Measurements from ENCODE around the gene ROMO1. TPM values are rescaled to one million over a fixed set of nuclear protein-coding genes. Genes with fewer than 3 reads are reported as not detected.

The ROMO1 gene
- total RNA-seq, 1 donor from 2014 or later = 86.4 TPM

- no peak for FAIRE-seq
Observed at GRCh38 chr20:35729283-35729807, 30.1 kb downstream of the ROMO1 start.

GRCh38 chr20:35729836-35730582 is 30.8 kb downstream of the ROMO1 start:
- no peak for FAIRE-seq
- no peak for DNase-seq (ENCODE audit: low spot score in 2 of 2)

More at GRCh38 chr20:35729283-35729807, 30.1 kb downstream of the ROMO1 start:
- no peak for DNase-seq (ENCODE audit: low spot score in 2 of 2)

DNA sequence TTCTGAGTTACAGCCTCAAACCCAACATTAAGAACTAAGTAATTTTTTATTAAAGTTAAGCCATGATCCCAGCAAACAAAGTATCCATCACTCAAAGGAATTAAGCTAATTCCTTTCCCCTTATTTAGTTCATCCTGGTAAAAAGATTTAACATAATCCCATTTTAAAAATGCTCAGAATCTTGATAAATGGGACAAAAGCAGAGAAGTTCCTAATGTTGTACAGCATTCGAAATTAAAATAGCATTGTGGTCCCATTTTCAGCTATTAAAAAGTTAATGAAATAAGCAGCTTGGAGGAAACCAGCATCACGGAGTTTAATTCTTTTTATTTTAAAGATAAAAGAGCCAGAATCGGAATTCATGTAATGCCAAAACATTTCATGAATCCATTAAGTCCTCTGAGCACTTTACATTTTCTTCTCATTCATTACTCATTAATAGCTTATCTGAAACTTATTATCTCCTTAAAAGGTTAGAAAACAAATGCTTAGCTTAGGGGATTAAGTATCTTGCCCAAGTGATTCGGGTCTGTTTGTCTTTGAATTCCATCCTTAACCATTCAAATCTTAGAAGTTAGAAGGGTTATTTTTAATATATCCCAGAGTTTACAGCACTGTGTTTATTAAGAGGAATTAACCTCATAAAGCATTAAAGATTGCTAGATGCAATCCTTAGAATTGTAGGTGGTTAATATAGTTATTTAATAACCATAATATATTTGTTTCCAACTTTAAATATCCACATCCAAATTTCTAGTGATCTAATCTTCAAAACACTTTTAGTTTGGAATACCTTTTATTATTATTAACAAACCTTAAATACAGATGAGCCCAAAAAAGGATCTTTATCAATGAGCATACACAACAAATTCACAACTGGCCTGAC is 31.6 kb downstream of the ROMO1 start:
- FAIRE-seq (no peak), DNase-seq (ENCODE audit: low spot score in 2 of 2) (no peak)

GRCh38 chr20:35731469-35731788 is 32.2 kb downstream of the ROMO1 start:
- no peak for DNase-seq (ENCODE audit: low spot score in 2 of 2)
- no peak for FAIRE-seq

- DNase-seq (ENCODE audit: low spot score in 2 of 2) (no peak), FAIRE-seq (no peak)
Observed at GRCh38 chr20:35731862-35732643, 32.8 kb downstream of the ROMO1 start.

DNA sequence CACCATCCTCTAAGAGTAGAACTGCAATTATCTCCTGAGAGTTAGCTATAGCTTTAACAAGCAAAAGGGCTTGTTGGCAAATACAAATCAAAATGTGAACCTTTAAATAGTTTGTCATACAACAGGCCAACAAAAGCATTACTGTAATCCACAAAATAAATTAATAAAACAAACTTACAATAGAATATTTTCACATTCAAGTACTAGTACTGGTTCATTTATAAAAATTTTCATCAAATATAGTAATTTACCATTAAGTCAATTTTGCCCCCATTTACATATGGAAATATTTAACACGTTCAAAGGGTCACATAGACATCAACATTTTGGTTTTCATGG is 33.4 kb downstream of the ROMO1 start:
- DNase-seq (ENCODE audit: low spot score in 2 of 2) = no peak
- FAIRE-seq = no peak

DNA sequence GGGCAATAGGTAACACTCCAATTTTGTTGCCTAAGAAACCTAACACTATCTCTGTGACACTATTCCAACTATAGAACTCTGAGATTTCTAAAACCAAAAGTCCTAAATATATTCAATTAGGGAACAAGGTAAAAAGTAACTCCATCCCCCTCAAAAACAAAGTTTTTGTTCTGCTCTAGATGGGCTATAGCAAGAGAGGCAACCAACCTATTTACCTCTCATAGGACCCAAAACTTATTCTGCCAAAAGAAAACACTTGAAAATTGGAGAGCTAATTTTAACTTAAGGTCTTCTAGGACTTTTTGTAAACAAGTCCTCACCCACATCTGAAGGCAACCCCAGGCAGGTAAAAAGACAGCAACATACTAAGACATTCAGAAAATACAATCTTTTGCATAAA is 35.2 kb downstream of the ROMO1 start:
- DNase-seq (ENCODE audit: low spot score in 2 of 2) = no peak
- no peak for FAIRE-seq

DNA sequence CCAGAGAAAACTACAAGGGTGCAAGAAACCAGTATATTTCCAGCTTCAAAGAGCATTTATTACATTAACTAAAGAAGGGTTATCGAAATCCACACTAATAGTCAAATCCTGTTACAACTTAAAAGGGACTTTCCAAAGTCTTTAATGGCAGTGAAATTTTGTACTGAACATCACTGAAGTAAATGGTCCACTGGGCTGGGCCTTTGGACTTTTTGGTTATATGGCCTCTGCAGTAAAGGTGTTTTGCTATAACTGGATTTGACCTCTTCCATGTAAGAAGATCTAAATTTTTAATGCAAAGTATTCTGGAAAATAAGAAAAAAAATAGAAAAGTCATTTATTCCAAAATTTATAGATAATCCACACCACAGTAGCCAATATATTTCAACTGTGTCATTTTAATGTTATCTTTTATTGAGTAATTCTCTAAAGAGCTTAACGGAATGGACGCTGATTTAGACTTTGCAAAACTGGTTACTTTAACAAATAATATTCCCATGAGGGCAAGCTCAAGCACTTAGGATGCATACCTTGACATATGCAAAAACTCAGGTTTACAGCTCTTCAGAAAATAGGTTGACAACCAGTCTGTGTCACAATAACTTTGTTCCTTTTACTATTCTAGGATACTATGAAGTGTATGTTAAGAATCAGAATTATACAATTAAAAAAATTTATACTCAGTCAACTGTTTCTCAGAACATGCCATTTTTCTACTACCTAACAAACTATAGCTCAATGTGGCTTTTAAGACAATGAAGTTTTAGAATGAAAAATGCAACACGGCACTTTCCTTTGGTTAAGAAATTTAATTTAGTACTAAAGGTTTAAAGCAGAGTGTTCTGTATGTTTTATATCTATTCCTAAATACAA is 35.8 kb downstream of the ROMO1 start:
- FAIRE-seq (no peak), DNase-seq (ENCODE audit: low spot score in 2 of 2) (no peak)

DNA sequence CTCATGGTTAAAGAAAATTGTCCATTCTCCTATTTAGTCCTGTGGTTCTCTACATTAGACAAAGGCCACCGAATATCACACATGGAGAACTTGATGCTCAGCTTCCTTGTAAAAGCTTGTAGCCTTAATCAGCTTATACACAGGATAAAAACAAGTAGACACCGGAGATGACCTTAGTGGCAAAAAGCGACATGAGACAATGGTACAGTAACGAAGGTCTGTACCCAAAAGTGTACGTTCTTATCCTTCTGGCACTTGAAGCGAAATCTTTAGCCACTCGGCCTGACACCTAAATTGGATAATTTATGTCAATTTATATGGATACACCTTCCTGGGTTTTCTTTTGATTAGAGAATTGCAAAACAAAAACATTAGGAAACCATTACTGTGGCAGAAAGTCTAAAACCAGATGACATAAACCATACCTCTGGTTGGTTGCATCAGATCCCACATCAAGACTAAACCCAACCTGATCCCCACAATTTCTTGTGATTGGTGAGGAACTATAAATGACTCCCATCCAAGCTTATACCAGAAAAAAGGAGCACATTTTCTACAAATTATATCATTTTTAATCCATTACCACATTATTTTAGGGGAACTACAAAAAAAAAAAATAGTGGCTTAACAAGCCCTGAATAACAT is 36.7 kb downstream of the ROMO1 start:
- no peak for FAIRE-seq
- no peak for DNase-seq (ENCODE audit: low spot score in 2 of 2)

GRCh38 chr20:35737865-35738333 is 38.7 kb downstream of the ROMO1 start:
- FAIRE-seq (no peak), DNase-seq (ENCODE audit: low spot score in 2 of 2) (no peak)

DNA sequence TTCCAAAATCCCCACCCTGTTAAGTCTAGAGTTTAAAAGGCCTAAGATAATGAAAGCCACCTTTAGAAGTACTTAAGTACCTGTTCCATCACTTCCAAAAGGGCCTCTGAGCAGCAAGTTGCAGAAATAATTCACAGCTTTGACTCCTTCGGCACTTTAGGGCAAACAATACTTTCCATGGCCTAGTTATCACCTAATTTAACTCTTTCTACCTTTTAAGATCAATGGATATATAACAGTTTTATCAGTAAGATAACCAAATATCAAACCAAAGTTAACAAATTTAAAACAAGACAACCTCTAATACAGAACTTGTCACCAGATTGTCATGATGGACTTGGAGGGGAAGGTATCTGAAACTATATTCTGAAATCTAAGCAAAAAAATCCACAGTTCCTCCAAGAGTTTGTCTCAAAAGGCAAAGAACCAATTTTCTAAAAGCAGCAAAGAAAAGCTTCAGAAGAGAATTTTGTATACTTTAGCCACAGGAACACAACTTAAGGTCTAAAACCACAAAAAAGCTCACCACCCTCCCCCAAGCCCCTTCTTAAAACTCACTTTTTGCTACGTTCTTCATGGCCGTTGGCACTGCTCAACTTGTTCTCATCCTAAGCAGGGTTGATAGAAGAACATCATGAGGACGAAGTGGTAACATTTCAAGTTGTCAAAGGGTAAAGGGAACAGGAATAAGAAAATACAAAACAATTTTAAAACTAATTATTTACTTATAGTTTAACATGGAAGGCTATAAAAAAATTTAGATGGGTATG is 39.4 kb downstream of the ROMO1 start:
- DNase-seq (ENCODE audit: low spot score in 2 of 2) (no peak), FAIRE-seq (no peak)

DNA sequence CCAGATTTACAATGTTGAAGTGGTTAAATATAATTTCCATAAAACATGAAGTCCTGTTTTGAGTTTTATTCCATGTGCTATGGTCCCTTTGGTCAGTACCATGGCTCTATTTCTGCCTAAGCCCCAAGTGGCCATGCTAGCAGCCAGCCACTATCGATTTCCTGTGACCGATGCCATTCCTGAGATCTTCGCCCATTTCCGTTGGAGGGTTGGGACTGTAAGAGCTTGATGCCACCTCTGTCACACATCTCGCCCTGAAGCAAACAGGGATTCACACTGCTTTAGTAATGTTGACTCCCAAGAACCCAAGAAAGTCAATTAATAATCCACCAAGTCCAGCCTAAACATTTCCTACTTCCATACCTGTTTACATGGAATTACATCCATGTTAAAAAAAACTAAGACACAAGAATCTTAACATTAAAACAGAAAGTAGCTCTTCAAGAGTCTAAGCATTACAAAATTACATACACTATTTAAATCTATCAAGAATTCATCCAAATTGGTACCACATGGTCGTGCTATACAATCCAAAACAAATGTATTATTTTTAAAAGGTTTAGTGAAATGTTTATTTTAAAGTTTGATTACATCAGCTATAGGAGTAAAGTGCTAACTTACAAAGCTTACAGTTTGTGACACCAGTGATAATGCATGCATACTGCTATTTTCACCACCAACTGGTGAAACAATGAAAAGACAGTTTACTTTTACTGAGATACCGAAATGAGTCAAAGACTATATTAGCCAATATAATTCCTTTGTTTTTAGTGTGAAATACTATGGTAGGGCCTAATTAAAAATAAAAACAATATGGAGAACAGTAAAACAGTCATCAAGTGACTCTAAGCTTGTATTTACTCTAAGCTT is 40.3 kb downstream of the ROMO1 start:
- DNase-seq (ENCODE audit: low spot score in 2 of 2) = no peak

GRCh38 chr20:35741892-35742740 is 42.9 kb downstream of the ROMO1 start, which contains the start of gene RBM39:
Gene RBM39 (minus strand): TSS chr20:35742260. CDS start chr20:35740874, 1,386 bp downstream.
- FAIRE-seq (peak; percentile 77), DNase-seq (ENCODE audit: low spot score in 2 of 2) (peak; percentile 73 to 92)

More for the DNA sequence above, 40.3 kb downstream of the ROMO1 start:
- no peak for FAIRE-seq

DNA sequence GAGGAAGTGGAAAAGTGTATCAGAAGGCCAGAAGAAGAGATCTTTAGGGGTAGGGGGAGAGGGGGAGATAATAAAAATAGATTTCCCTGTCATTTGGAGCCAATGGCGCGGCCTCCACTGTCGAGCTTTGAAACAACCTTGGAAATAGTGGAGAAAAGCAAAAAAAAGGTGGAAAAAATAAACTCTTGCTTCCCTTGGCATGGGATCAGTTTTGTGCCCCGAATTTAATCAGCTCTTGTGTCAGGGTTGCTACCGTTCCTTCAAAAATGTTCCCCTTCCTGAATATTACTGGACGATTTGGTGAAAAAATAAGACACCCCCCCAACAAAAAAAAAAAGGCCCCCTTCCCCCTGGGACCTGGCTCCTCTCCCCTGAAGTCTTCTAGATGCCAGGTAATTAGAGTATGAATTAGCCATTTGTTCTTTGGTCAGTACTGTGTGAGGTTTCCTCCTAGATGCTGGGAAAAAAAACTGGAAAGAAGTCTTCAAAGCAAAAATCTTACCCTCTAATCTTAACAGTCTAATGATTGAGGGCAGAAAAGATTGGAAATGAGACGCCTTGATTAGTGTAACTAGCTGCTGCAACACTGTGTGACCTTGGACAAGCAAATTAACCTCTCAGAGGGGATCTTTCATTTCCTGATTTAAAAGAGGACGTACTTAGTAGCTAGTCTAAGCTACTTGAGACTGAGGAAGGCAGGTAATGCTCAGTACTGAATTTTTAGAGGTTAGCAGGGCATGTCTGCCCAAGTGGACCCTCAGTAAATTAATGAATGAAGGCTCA is 43.7 kb downstream of the ROMO1 start:
- DNase-seq (ENCODE audit: low spot score in 2 of 2) (peak in 1 of 2 donors; percentile 25), FAIRE-seq (no peak)

DNA sequence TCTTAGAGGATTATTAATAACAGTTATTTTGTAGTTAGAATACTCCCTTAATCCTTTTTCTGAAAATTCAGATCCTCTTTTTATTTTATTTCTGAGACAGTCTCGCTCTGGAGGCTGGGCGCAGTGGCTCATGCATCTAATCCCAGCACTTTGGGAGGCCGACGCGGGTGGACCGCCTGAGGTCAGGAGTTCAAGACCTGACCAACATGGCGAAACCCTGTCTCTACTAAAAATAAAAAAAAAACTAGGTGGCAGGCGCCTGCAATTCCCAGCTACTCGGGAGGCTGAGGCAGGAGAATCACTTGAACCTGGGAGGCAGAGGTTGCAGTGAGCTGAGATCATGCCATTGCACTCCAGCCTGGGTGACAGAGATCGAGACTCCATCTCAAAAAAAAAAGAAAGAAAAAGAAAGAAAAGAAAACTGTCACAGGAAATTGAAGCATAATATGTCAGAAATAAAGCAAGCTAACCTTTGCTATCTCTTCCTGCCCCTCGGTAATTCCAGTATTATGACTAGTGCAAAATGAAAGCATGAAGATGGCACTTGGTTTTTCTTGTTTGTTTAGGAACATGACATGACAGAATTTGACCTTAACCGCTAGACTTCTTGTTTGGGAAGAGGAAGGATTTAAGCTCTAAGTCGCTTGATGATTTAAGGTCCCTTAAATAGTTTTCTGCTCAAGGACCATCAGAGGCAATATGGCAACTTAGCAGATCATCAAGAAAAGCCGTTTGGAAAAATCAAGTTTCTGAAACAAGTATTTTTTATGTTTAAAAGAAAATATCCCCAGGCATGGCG is 44.7 kb downstream of the ROMO1 start:
- no peak for DNase-seq (ENCODE audit: low spot score in 2 of 2)
- FAIRE-seq = no peak
